H9 (cell line): ENCODE measurements around the gene EPHA2. TPM values are rescaled to one million over a fixed set of nuclear protein-coding genes. Genes with fewer than 3 reads are reported as not detected.

Experiments used
- DNase-seq: peaks from one replicate; pipeline ENCODE4 v3.0.0-alpha.2; 2017
- H2AFZ ChIP-seq: one replicate; pipeline ENCODE4 v1.6.1; 2013; ENCODE audit warnings: mild to moderate bottlenecking, low read length, control low read depth, moderate library complexity
- H2AK5ac ChIP-seq: 2 replicates; pipeline ENCODE4 v1.6.1; 2013; ENCODE audit warnings: low read length, control low read depth, mixed read lengths; ENCODE audit not compliant: insufficient read length
- H2BK120ac ChIP-seq: one replicate; pipeline ENCODE4 v1.6.1; 2013; ENCODE audit warnings: low read depth, mild to moderate bottlenecking, low read length, control low read depth, inconsistent platforms; ENCODE audit not compliant: poor library complexity, severe bottlenecking
- H2BK12ac ChIP-seq: 2 replicates; pipeline ENCODE4 v1.6.1; 2013; ENCODE audit warnings: low read length, control low read depth, mixed read lengths, low read depth; ENCODE audit not compliant: insufficient read length
- H2BK15ac ChIP-seq: 2 replicates; pipeline ENCODE4 v1.6.1; 2013; ENCODE audit warnings: low read depth, low read length, control low read depth
- H2BK20ac ChIP-seq: one replicate; pipeline ENCODE4 v1.6.1; 2013; ENCODE audit warnings: low read depth, mild to moderate bottlenecking, low read length, control low read depth, inconsistent platforms; ENCODE audit not compliant: poor library complexity, severe bottlenecking
- H2BK5ac ChIP-seq: 2 replicates; pipeline ENCODE4 v1.6.1; 2013; ENCODE audit warnings: low read length, control low read depth, mixed read lengths; ENCODE audit not compliant: insufficient read length
- H3K14ac ChIP-seq: 2 replicates; pipeline ENCODE4 v1.6.1; 2013; ENCODE audit warnings: low read length, control low read depth; ENCODE audit not compliant: insufficient read depth
- H3K18ac ChIP-seq: 2 replicates; pipeline ENCODE4 v1.6.1; 2013; ENCODE audit warnings: low read depth, mild to moderate bottlenecking, mixed read lengths, low read length, control low read depth; ENCODE audit not compliant: insufficient read length
- H3K23ac ChIP-seq: 2 replicates; pipeline ENCODE4 v1.6.1; 2013; ENCODE audit warnings: low read length, control low read depth, mixed read lengths, low read depth; ENCODE audit not compliant: insufficient read length
- H3K23me2 ChIP-seq: 2 replicates; pipeline ENCODE4 v1.6.1; 2013; ENCODE audit warnings: low read depth, mild to moderate bottlenecking, mixed read lengths, low read length, control low read depth; ENCODE audit not compliant: insufficient read length, poor library complexity, severe bottlenecking
- H3K27ac ChIP-seq: 2 replicates; pipeline ENCODE4 v1.5.1; 2013; ENCODE audit warnings: low read length, control low read depth, mixed read lengths, low read depth; ENCODE audit not compliant: insufficient read length
- H3K27me3 ChIP-seq: 2 replicates; pipeline ENCODE4 v1.6.1; 2013; ENCODE audit warnings: low read length, control low read depth, inconsistent platforms; ENCODE audit not compliant: insufficient read depth
- H3K4ac ChIP-seq: 2 replicates; pipeline ENCODE4 v1.6.1; 2013; ENCODE audit warnings: low read depth, mild to moderate bottlenecking, control low read depth, inconsistent platforms, low read length, moderate library complexity
- H3K4me1 ChIP-seq: 2 replicates; pipeline ENCODE4 v1.6.1; 2013; ENCODE audit warnings: low read length, control low read depth, inconsistent platforms; ENCODE audit not compliant: insufficient read depth
- H3K4me2 ChIP-seq: 2 replicates; pipeline ENCODE4 v1.6.1; 2013; ENCODE audit warnings: low read length, control low read depth, mixed read lengths; ENCODE audit not compliant: insufficient read length, insufficient read depth
- H3K56ac ChIP-seq: 2 replicates; pipeline ENCODE4 v1.6.1; 2013; ENCODE audit warnings: low read depth, mild to moderate bottlenecking, mixed read lengths, low read length, control low read depth; ENCODE audit not compliant: insufficient read length
- H3K79me1 ChIP-seq: 2 replicates; pipeline ENCODE4 v1.6.1; 2013; ENCODE audit warnings: low read depth, mild to moderate bottlenecking, moderate library complexity, low read length, control low read depth, inconsistent platforms; ENCODE audit not compliant: insufficient read depth, poor library complexity, severe bottlenecking
- H3K79me2 ChIP-seq: 2 replicates; pipeline ENCODE4 v1.6.1; 2013; ENCODE audit warnings: low read length, control low read depth, inconsistent platforms; ENCODE audit not compliant: insufficient read depth
- H3K9ac ChIP-seq: 2 replicates; pipeline ENCODE4 v1.6.1; 2013; ENCODE audit warnings: low read length, control low read depth, mixed read lengths; ENCODE audit not compliant: insufficient read length; ENCODE audit errors: extremely low read depth
- H3K9me3 ChIP-seq: one replicate; pipeline ENCODE4 v1.6.1; 2013; ENCODE audit warnings: low read depth, low read length, inconsistent platforms; ENCODE audit not compliant: control insufficient read depth
- H3T11ph ChIP-seq: one replicate; pipeline ENCODE4 v1.6.1; 2013; ENCODE audit warnings: mild to moderate bottlenecking, low read length, control low read depth, inconsistent platforms
- H4K20me1 ChIP-seq: one replicate; pipeline ENCODE4 v1.6.1; 2013; ENCODE audit not compliant: control insufficient read depth, insufficient read length, insufficient read depth
- H4K5ac ChIP-seq: 2 replicates; pipeline ENCODE4 v1.6.1; 2013; ENCODE audit warnings: low read depth, mild to moderate bottlenecking, mixed read lengths, low read length, control low read depth; ENCODE audit not compliant: insufficient read length
- H4K8ac ChIP-seq: replicated peaks from 2 replicates; pipeline ENCODE4 v1.6.1; 2013; ENCODE audit warnings: low read length, control low read depth, mixed read lengths, low read depth; ENCODE audit not compliant: insufficient read length
- H4K91ac ChIP-seq: 2 replicates; pipeline ENCODE4 v1.6.1; 2013; ENCODE audit warnings: low read depth, mild to moderate bottlenecking, moderate library complexity, mixed read lengths, low read length, control low read depth; ENCODE audit not compliant: insufficient read length
- H3K27ac Mint-ChIP-seq, 3 experiments: 2 replicates in 2 of 3; 3 replicates in 1 of 3; pipeline ENCODE4 v1.8.0; 2020 to 2021; ENCODE audit warnings: mixed read lengths in 3 of 3, mild to moderate bottlenecking in 1 of 3, moderate library complexity in 1 of 3
- H3K27me3 Mint-ChIP-seq: 2 replicates; pipeline ENCODE4 v1.8.0; 2021; ENCODE audit warnings: low read depth, mild to moderate bottlenecking, moderate library complexity, mixed read lengths
- H3K36me3 Mint-ChIP-seq, 3 experiments: 2 replicates in 2 of 3; 3 replicates in 1 of 3; pipeline ENCODE4 v1.8.0; 2020 to 2021; ENCODE audit warnings: low read depth in 3 of 3, mixed read lengths in 3 of 3; ENCODE audit not compliant: insufficient read depth in 1 of 3
- H3K4me1 Mint-ChIP-seq, 2 experiments: 2 replicates each; pipeline ENCODE4 v1.8.0; 2020; ENCODE audit warnings: mixed read lengths in 2 of 2
- H3K4me3 Mint-ChIP-seq, 2 experiments: 2 replicates in 1 of 2; 3 replicates in 1 of 2; pipeline ENCODE4 v1.8.0; 2020 to 2021; ENCODE audit warnings: mild to moderate bottlenecking in 2 of 2, mixed read lengths in 2 of 2, moderate library complexity in 1 of 2
- H3K9me3 Mint-ChIP-seq, 2 experiments: 2 replicates in 1 of 2; 3 replicates in 1 of 2; pipeline ENCODE4 v1.8.0; 2020; ENCODE audit warnings: mild to moderate bottlenecking in 2 of 2, mixed read lengths in 2 of 2, moderate library complexity in 1 of 2
- WGBS: extraction: QIAGEN DNeasy Blood & Tissue Kit; methylation state at CpG from one replicate; pipeline ENCODE4 v1.1.7; 2013; ENCODE audit warnings: missing lambda C conversion rate, low lambda C conversion rate, mixed read lengths; ENCODE audit not compliant: insufficient read length; ENCODE audit errors: extremely low coverage; 5-methylcytosine and 5-hydroxymethylcytosine counted together
- total RNA-seq: library from RNA; stranded (reverse); gene quantifications from 2 replicates; pipeline ENCODE4 v1.2.1, GENCODE V29; 2021
- TF ChIP-seq, protein P1 (sequence below): fragments of 200-600 bp; sonication (generic); conservative IDR thresholded peaks from 3 replicates; pipeline ENCODE4 v1.8.0; 2021; ENCODE audit warnings: antibody characterized with exemption, mild to moderate bottlenecking

Gene EPHA2
- total RNA-seq, 1 experiment from 2014 or later: 33.1 TPM

DNA sequence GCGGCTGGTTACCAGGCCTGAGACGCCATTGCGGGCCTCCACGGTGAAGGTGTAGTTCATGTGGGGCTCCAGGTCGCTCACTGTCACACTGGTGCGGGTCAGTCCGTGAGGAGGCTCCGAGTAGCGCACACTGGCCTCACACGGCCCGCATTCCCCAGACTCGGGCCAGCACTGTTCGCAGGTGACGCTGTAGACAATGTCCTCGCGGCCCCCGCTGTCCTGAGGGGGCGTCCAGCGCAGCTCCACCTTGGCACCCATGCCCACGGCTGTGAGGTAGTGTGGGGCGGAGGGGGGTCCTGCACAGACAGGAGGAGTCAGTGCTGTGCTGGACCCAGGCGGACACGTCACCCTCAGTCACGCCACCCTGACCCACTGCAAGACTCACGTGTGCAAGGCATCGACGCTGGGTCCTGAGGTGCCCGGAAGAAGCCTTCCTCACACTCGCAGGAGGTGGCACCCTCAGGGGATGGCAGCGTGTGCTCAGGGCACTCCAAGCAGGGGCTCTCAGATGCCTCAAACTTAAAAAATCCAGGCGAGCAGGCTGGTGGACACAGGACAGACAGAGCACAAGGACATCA, 17.9 kb downstream of the EPHA2 start:
- Histone ChIP-seq H4K8ac (no peak overlapping the region), H3K9me3 (no peaks in the 10 kb centered on the region), H2BK15ac (no peak overlapping the region), H3K23ac (no peak overlapping the region), H2BK120ac (no peak overlapping the region), H4K20me1 (no peaks in the 10 kb centered on the region), H2BK12ac (no peak overlapping the region), H3K27ac (no peak overlapping the region), H3K4me1 (no peaks in the 10 kb centered on the region; the same call in 1 of the 2 replicates), H4K91ac (no peak overlapping the region), H2BK20ac (no peak overlapping the region), H4K5ac (no peak overlapping the region), H2AK5ac (no peak overlapping the region), H3K9ac (no peak overlapping the region), H3K79me2 (no peaks in the 10 kb centered on the region; the same call in 1 of the 2 replicates), H3K79me1 (peaks cover 8% of the 10 kb centered on the region), H3T11ph (no peak overlapping the region), H3K23me2 (no peaks in the 10 kb centered on the region), H3K14ac (no peak overlapping the region), H3K56ac (no peak overlapping the region), H3K4ac (no peak overlapping the region), H3K27me3 (no peaks in the 10 kb centered on the region), H2AFZ (no peak overlapping the region), H3K18ac (no peak overlapping the region), H2BK5ac (no peak overlapping the region), H3K4me2 (no peak overlapping the region)
- DNase-seq: no peak
- Mint-ChIP-seq H3K27me3 (no peaks in the 10 kb centered on the region), H3K36me3 (peaks cover 24 to 80% (median 43%) of the 10 kb centered on the region in 3 experiments; a peak in 6 of 7 replicates), H3K4me3 (no peak overlapping the region), H3K27ac (peak overlapping the region in 1 of 3 experiments; percentile 91; a peak in 1 of 7 replicates), H3K9me3 (no peaks in the 10 kb centered on the region), H3K4me1 (peaks cover 27 to 28% of the 10 kb centered on the region in 2 experiments)
- no CpG with 5 or more reads among the region's 31 CpGs for WGBS
- TF ChIP-seq, protein P1, sequence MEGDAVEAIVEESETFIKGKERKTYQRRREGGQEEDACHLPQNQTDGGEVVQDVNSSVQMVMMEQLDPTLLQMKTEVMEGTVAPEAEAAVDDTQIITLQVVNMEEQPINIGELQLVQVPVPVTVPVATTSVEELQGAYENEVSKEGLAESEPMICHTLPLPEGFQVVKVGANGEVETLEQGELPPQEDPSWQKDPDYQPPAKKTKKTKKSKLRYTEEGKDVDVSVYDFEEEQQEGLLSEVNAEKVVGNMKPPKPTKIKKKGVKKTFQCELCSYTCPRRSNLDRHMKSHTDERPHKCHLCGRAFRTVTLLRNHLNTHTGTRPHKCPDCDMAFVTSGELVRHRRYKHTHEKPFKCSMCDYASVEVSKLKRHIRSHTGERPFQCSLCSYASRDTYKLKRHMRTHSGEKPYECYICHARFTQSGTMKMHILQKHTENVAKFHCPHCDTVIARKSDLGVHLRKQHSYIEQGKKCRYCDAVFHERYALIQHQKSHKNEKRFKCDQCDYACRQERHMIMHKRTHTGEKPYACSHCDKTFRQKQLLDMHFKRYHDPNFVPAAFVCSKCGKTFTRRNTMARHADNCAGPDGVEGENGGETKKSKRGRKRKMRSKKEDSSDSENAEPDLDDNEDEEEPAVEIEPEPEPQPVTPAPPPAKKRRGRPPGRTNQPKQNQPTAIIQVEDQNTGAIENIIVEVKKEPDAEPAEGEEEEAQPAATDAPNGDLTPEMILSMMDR: no peak
